Stomach (tissue), 9 donors: ENCODE results near the gene BBS1. TPM values are rescaled to one million over a fixed set of nuclear protein-coding genes. Genes with fewer than 3 reads are reported as not detected.
A peak's percentile ranks its signal among the peaks of the same experiment; 100 is the strongest.

Experiments
- DNase-seq, 2 donors: peaks; one replicate each; pipeline versions ENCODE4 v3.0.0 to v3.0.0-alpha.2; 2013 to 2019
- H3K27ac ChIP-seq, 5 donors: fragments of 200-600 bp in 4 of 5; sonication (generic) in 4 of 5; one replicate each; pipeline ENCODE4 v1.5.1; 2013 to 2019; ENCODE audit warnings: mild to moderate bottlenecking in 1 of 5, moderate library complexity in 1 of 5
- H3K27me3 ChIP-seq, 3 donors: fragments of 200-600 bp; sonication (generic); one replicate each; pipeline ENCODE4 v1.5.1; 2017 to 2019; ENCODE audit warnings: mixed run types in 1 of 3
- H3K36me3 ChIP-seq, 4 donors: fragments of 200-600 bp; sonication (generic); 1 replicate in 3 of 4; 2 replicates in 1 of 4; pipeline ENCODE4 v1.5.1; 2016 to 2019
- H3K4me1 ChIP-seq, 4 donors: fragments of 200-600 bp; sonication (generic); one replicate each; pipeline ENCODE4 v1.5.1; 2016 to 2019
- H3K4me3 ChIP-seq, 4 donors: fragments of 200-600 bp; sonication (generic) in 3 of 4; one replicate each; pipeline ENCODE4 v1.5.1; 2016 to 2019; ENCODE audit warnings: mild to moderate bottlenecking in 1 of 4
- H3K9me3 ChIP-seq, 4 donors: fragments of 200-600 bp; sonication (generic); one replicate each; pipeline ENCODE4 v1.5.1; 2016 to 2019
- EP300 ChIP-seq: sonication (generic); formaldehyde crosslinking; IDR thresholded peaks from one replicate; pipeline ENCODE4 v1.6.1; 2017; ENCODE audit warnings: antibody characterized with exemption
- POLR2A ChIP-seq, 4 donors: fragments of 450-650 bp; IDR thresholded peaks; one replicate each; pipeline ENCODE4 v1.6.1; 2016; ENCODE audit warnings: antibody characterized with exemption in 4 of 4, control low read depth in 2 of 4, mild to moderate bottlenecking in 1 of 4, moderate library complexity in 1 of 4
- POLR2AphosphoS5 ChIP-seq, 3 donors: sonication (generic); formaldehyde crosslinking; IDR thresholded peaks; one replicate each; pipeline ENCODE4 v1.6.1; 2016; ENCODE audit warnings: antibody characterized with exemption in 3 of 3
- WGBS, 5 donors: extraction: QIAGEN DNeasy Blood & Tissue Kit in 3 of 5; methylation state at CpG; one replicate each; pipeline versions ENCODE4 v1.1.5 to v1.1.7; 2013 to 2018; 5-methylcytosine and 5-hydroxymethylcytosine counted together
- intact Hi-C: fragments of 100-400 bp; cut with DNase I; formaldehyde crosslinking; loops from one replicate; pipeline ENCODE4 v1.15.1; 2023; ENCODE audit warnings: low total_unique reads
- polyA plus RNA-seq, 3 donors: library from polyadenylated mRNA; stranded (reverse); fragments of 200-250 nt; gene quantifications; one replicate each; pipeline ENCODE4 v1.2.3, GENCODE V29; 2013
- total RNA-seq, 5 donors: library from RNA; depleted of rRNA; stranded (reverse); fragments of >200 nt; gene quantifications; one replicate each; pipeline versions ENCODE4 v1.1.0 to v1.2.3, GENCODE V29; 2014 to 2016
- TF ChIP-seq, protein P1 (sequence below), 7 experiments: fragments of 450-650 bp in 4 of 7; fragments of 200-600 bp in 3 of 7; sonication (generic) in 3 of 7; IDR thresholded peaks; one replicate each; pipeline ENCODE4 v1.5.1; 2016 to 2019; ENCODE audit warnings: antibody characterized with exemption in 7 of 7, control low read depth in 2 of 7, mild to moderate bottlenecking in 1 of 7
- donor health status: healthy with polysubstance abuse.
- donor health status: Bipolar disorder and iron deficiency.
- donor health status: healthy.

The BBS1 gene
- total and polyA plus RNA-seq, 8 donors = 12.3 to 138 (median 24.6) TPM

DNA sequence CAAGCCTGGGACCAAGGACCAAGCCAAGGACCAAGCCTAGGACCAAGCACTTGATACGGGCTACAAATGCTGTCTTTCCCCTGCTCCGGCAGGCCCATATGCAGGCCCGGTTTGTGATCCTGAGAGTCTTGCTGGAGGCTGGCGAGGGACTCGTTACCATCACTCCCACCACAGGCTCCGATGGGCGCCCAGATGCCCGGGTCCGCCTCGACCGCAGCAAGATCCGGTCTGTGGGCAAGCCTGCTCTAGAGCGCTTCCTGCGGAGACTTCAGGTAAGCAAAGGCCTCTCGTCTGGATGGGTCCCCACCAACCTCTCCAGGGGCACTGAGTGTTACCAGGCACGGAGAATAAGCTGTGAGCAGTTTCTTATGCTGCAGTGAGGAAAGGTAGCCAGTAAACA is 13.2 kb upstream of the BBS1 start:
- Histone ChIP-seq H3K9me3 (no peaks in the 10 kb centered on the region), H3K27ac (no peak overlapping the region), H3K4me3 (no peak overlapping the region), H3K4me1 (no peaks in the 10 kb centered on the region), H3K36me3 (peaks cover 26 to 99% (median 95%) of the 10 kb centered on the region in 4 donors), H3K27me3 (no peaks in the 10 kb centered on the region)
- WGBS, 5 donors = 96 to 99% (median 97%) methylated on average over 3 to 16 of the region's 16 CpGs
- TF ChIP-seq POLR2AphosphoS5 (IDR thresholded peaks at IDR 0.05) (no peak), EP300 (no peak), POLR2A (IDR thresholded peaks at IDR 0.05) (no peak)
- TF ChIP-seq, protein P1, sequence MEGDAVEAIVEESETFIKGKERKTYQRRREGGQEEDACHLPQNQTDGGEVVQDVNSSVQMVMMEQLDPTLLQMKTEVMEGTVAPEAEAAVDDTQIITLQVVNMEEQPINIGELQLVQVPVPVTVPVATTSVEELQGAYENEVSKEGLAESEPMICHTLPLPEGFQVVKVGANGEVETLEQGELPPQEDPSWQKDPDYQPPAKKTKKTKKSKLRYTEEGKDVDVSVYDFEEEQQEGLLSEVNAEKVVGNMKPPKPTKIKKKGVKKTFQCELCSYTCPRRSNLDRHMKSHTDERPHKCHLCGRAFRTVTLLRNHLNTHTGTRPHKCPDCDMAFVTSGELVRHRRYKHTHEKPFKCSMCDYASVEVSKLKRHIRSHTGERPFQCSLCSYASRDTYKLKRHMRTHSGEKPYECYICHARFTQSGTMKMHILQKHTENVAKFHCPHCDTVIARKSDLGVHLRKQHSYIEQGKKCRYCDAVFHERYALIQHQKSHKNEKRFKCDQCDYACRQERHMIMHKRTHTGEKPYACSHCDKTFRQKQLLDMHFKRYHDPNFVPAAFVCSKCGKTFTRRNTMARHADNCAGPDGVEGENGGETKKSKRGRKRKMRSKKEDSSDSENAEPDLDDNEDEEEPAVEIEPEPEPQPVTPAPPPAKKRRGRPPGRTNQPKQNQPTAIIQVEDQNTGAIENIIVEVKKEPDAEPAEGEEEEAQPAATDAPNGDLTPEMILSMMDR (IDR thresholded peaks at IDR 0.05) = no peak
- intact Hi-C loops = no loop called here
- DNase-seq = no peak

DNA sequence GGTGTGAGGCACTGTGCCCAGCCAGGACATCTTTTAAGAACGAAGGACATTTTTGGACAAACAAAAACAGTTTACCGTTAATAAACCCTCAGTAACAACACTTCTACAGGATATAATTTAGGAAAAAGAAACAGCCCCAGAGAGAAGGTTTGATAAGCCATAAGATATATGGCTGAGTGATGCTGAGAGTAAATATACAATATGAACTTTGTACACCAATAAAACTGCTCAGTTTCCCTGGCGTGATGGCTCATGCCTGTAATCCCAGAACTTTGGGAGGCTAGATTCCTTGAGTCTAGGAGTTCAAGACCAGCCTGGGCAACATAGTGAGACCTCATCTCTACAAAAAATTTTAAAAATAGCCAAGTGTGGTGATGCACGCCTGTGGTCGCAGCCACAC is 11.9 kb upstream of the BBS1 start:
- Histone ChIP-seq H3K4me3 (no peak overlapping the region), H3K27ac (no peak overlapping the region), H3K4me1 (no peaks in the 10 kb centered on the region), H3K36me3 (peaks cover 17 to 99% (median 93%) of the 10 kb centered on the region in 4 donors), H3K27me3 (no peaks in the 10 kb centered on the region), H3K9me3 (no peaks in the 10 kb centered on the region)
- WGBS, 5 donors = 88 to 93% (median 89%) methylated on average over 5 of the region's 5 CpGs
- TF ChIP-seq EP300 (no peak), POLR2AphosphoS5 (IDR thresholded peaks at IDR 0.05) (no peak), POLR2A (IDR thresholded peaks at IDR 0.05) (no peak)
- TF ChIP-seq, protein P1 (IDR thresholded peaks at IDR 0.05) = no peak
- no peak for DNase-seq
- intact Hi-C loops = no loop called here

DNA sequence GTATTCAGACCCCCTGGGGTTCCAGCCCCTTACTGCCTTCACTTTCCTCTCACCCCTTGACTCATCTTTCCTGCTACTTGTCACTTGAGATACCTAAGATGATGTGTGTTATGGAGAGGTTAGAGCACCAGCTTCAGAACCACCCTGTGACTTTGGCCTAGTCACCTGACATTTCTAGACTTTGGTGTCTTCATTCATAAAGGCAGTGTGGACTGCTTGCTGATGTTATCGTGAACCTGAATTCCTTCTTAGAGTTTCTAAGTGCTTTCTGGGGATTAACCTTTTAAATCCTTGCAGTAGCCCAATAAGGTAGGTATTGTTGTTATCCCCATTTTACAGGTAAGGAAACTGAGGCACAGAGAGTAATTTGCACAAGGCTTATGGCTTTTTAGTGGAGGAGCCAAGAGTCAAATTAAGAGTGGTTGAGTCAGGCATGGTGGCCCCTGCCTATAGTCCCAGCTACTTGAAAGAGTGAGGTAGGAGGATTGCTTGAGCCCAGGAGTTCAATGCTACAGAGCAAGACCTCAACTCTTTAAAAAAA is 5.1 kb upstream of the BBS1 start:
- no peaks in the 10 kb centered on the region for H3K27me3 ChIP-seq
- peaks cover 0 to 84% (median 63%) of the 10 kb centered on the region in 4 donors for H3K36me3 ChIP-seq
- DNase-seq = no peak
- no peak overlapping the region for H3K4me3 ChIP-seq
- peaks cover 0 to 8% (median 4%) of the 10 kb centered on the region in 4 donors for H3K4me1 ChIP-seq
- WGBS, 5 donors = 0 to 94% (median 91%) methylated on average over 1 of the region's 1 CpG
- TF ChIP-seq POLR2A (IDR thresholded peaks at IDR 0.05) = no peak
- TF ChIP-seq POLR2AphosphoS5 (IDR thresholded peaks at IDR 0.05) = no peak
- TF ChIP-seq, protein P1 (IDR thresholded peaks at IDR 0.05) = no peak
- TF ChIP-seq EP300 = no peak
- H3K27ac ChIP-seq = no peak overlapping the region
- intact Hi-C loops = no loop called here
- no peaks in the 10 kb centered on the region for H3K9me3 ChIP-seq

DNA sequence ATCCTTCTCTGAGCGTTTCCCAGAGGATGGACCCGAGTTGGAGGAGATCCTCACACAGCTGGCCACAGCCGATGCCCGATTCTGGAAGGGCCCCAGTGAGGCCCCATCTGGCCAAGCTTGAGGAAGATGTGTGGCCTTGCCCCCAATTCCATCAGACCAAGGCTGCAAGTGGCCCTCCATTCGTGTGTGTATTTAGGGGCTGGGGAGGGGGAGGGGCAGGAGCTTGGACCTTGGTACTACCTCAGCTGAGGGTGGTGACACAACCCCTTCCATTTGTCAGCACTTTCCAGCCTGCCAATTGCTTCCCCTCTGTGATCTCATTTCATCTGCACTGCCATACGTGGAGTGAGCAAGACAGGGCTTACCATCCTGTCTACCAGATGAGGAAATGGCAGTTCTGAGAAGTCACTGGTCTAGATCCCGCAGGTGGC is 1.3 kb upstream of the BBS1 start:
- intact Hi-C loops = no loop called here
- 62 to 84% (median 74%) methylated on average over 6 to 7 of the region's 7 CpGs for WGBS, 5 donors
- no peaks in the 10 kb centered on the region for H3K9me3 ChIP-seq
- no peak overlapping the region for H3K4me3 ChIP-seq
- H3K36me3 ChIP-seq = peaks cover 0 to 51% (median 45%) of the 10 kb centered on the region in 4 donors
- TF ChIP-seq, protein P1 (IDR thresholded peaks at IDR 0.05) = no peak
- TF ChIP-seq POLR2A (IDR thresholded peaks at IDR 0.05) = no peak
- TF ChIP-seq POLR2AphosphoS5 (IDR thresholded peaks at IDR 0.05) = no peak
- no peak for TF ChIP-seq EP300
- H3K4me1 ChIP-seq = peaks cover 8 to 31% (median 15%) of the 10 kb centered on the region in 4 donors
- no peak for DNase-seq
- H3K27me3 ChIP-seq = no peaks in the 10 kb centered on the region
- peak overlapping the region in 1 of 5 donors; percentile 11 for H3K27ac ChIP-seq
